Stimulated activated CD4-positive, alpha-beta T cell treated with anti-CD3 and anti-CD28 coated beads, Interleukin-2, amount 100 ng/mL, for 48 hours (primary cell): ENCODE measurements around the gene DCTD.
"Not testable (repeated sequence)": the region's sequence is repeated elsewhere in the genome, so short reads cannot be mapped to it uniquely, and the experiment has no call there.

Source experiments
- DNase-seq, 2 donors: peaks; one replicate each; pipeline ENCODE4 v3.0.0-alpha.2; 2020

DCTD gene

GRCh38 chr4:182920676-182921075 lies 3.5 kb upstream of the DCTD start:
- no peak for DNase-seq

- peak in 1 of 2 donors; percentile 33 for DNase-seq
Observed at GRCh38 chr4:182918791-182919302, 1.7 kb upstream of the DCTD start.

- no peak for DNase-seq
Observed at GRCh38 chr4:182918044-182918607, 940 bp upstream of the DCTD start.

GRCh38 chr4:182916483-182917181 lies 554 bp downstream of the DCTD start:
- DNase-seq: peak; percentile 20 to 27

GRCh38 chr4:182914357-182914756 lies 2.8 kb downstream of the DCTD start:
- DNase-seq: no peak

- no peak for DNase-seq
Observed at GRCh38 chr4:182913621-182914020, 3.6 kb downstream of the DCTD start.

GRCh38 chr4:182913036-182913435 lies 4.2 kb downstream of the DCTD start:
- DNase-seq: no peak

GRCh38 chr4:182908124-182908523 lies 9.1 kb downstream of the DCTD start:
- DNase-seq: no peak

GRCh38 chr4:182907396-182907795 lies 9.8 kb downstream of the DCTD start:
- no peak for DNase-seq

GRCh38 chr4:182906786-182907185 lies 10.4 kb downstream of the DCTD start:
- DNase-seq: no peak

- DNase-seq: no peak
Observed at GRCh38 chr4:182905038-182905437, 12.1 kb downstream of the DCTD start.

GRCh38 chr4:182904211-182904761 lies 12.9 kb downstream of the DCTD start:
- DNase-seq: no peak

GRCh38 chr4:182903013-182903412 lies 14.2 kb downstream of the DCTD start:
- DNase-seq: no peak

GRCh38 chr4:182901337-182901736 lies 15.8 kb downstream of the DCTD start:
- no peak for DNase-seq

GRCh38 chr4:182900021-182900420 lies 17.2 kb downstream of the DCTD start:
- not testable (repeated sequence) for DNase-seq

- DNase-seq: no peak
Observed at GRCh38 chr4:182898479-182898799, 18.7 kb downstream of the DCTD start.

GRCh38 chr4:182897601-182898478 lies 19.3 kb downstream of the DCTD start:
- no peak for DNase-seq

- DNase-seq: no peak
Observed at GRCh38 chr4:182896421-182896820, 20.8 kb downstream of the DCTD start.

GRCh38 chr4:182895791-182896292 lies 21.3 kb downstream of the DCTD start:
- no peak for DNase-seq

- no peak for DNase-seq
Observed at GRCh38 chr4:182894681-182895275, 22.4 kb downstream of the DCTD start.

- no peak for DNase-seq
Observed at GRCh38 chr4:182893474-182894080, 23.6 kb downstream of the DCTD start.

- DNase-seq: no peak
Observed at GRCh38 chr4:182893047-182893446, 24.1 kb downstream of the DCTD start.
